Ovary (tissue), 9 donors: ENCODE data around the gene PLSCR3. TPM values are rescaled to one million over a fixed set of nuclear protein-coding genes. Genes with fewer than 3 reads are reported as not detected.

Source experiments
- DNase-seq, 5 donors: peaks; one replicate each; pipeline ENCODE4 v3.0.0-alpha.2; 2019 to 2020
- H3K27ac ChIP-seq, 2 donors: fragments of 200-600 bp; one replicate each; pipeline versions ENCODE4 v1.5.1 to v1.8.0; 2019 to 2022
- H3K27me3 ChIP-seq: fragments of 200-600 bp; one replicate; pipeline ENCODE4 v1.8.0; 2022
- H3K36me3 ChIP-seq: fragments of 200-600 bp; sonication (generic); one replicate; pipeline ENCODE4 v1.5.1; 2019
- H3K4me1 ChIP-seq: one replicate; pipeline ENCODE4 v1.8.1; 2013; ENCODE audit warnings: mild to moderate bottlenecking, moderate library complexity; ENCODE audit not compliant: insufficient read depth
- H3K4me3 ChIP-seq: fragments of 200-600 bp; sonication (generic); one replicate; pipeline ENCODE4 v1.5.1; 2017
- H3K9me3 ChIP-seq, 2 donors: fragments of 200-600 bp in 1 of 2; sonication (generic) in 1 of 2; one replicate each; pipeline versions ENCODE4 v1.5.1 to v1.8.1; 2013 to 2019; ENCODE audit warnings: mild to moderate bottlenecking in 1 of 2, moderate library complexity in 1 of 2
- CTCF ChIP-seq, 3 donors: fragments of 450-650 bp in 2 of 3; fragments of 200-600 bp in 1 of 3; IDR thresholded peaks; one replicate each; pipeline versions ENCODE4 v1.5.1 to v1.8.0; 2016 to 2022; ENCODE audit warnings: antibody characterized with exemption in 3 of 3, mild to moderate bottlenecking in 1 of 3
- EP300 ChIP-seq: sonication (generic); formaldehyde crosslinking; IDR thresholded peaks from one replicate; pipeline ENCODE4 v1.6.1; 2017; ENCODE audit warnings: antibody characterized with exemption
- POLR2A ChIP-seq: fragments of 450-650 bp; IDR thresholded peaks from one replicate; pipeline ENCODE4 v1.6.1; 2017; ENCODE audit warnings: antibody characterized with exemption, mild to moderate bottlenecking, moderate library complexity
- WGBS, 3 donors: extraction: QIAGEN DNeasy Blood & Tissue Kit in 1 of 3; methylation state at CpG; one replicate each; pipeline versions ENCODE4 v1.1.5 to v1.1.7; 2013 to 2017; 5-methylcytosine and 5-hydroxymethylcytosine counted together
- intact Hi-C, 4 donors: fragments of 100-400 bp; cut with DNase I; formaldehyde crosslinking; loops; one replicate each; pipeline versions ENCODE4 v1.11.0 to v1.15.1; 2022 to 2023
- polyA plus RNA-seq, 2 donors: library from polyadenylated mRNA; stranded (reverse); fragments of 200-250 nt in 1 of 2; fragments of 350-450 nt in 1 of 2; fragmentation: Illumina TruSeq in 1 of 2; extraction: RNeasy Lipid Tissue Mini Kit (QIAGEN cat#74804) in 1 of 2; gene quantifications; one replicate each; pipeline ENCODE4 v1.2.3, GENCODE V29; 2013 to 2014
- total RNA-seq, 7 donors: library from RNA; depleted of rRNA in 2 of 7; stranded (reverse); fragments of >200 nt in 2 of 7; fragmentation: NEBNext Ultra II Directional in 3 of 7; extraction: Animal tissue kit (Norgen Biotek cat#: 25700) in 3 of 7; gene quantifications; one replicate each; pipeline versions ENCODE4 v1.1.0 to v1.2.4, GENCODE V29; 2016 to 2023
- donor health status: DM: no; HTN: no; CAD: no; lungs with moderate emphysema.
- donor health status: DM: no; HTN: no; CAD: no.
- donor health status: Bipolar disorder and iron deficiency.
- donor health status: DM: yes; HTN: yes; CAD: no.
- donor health status: DM: no; HTN: no; CAD: no.
- donor health status: DM: yes; HTN: yes; CAD: no.

PLSCR3 gene
- total and polyA plus RNA-seq, 9 donors, result 7.1 to 52.4 (median 33.8) TPM

DNA sequence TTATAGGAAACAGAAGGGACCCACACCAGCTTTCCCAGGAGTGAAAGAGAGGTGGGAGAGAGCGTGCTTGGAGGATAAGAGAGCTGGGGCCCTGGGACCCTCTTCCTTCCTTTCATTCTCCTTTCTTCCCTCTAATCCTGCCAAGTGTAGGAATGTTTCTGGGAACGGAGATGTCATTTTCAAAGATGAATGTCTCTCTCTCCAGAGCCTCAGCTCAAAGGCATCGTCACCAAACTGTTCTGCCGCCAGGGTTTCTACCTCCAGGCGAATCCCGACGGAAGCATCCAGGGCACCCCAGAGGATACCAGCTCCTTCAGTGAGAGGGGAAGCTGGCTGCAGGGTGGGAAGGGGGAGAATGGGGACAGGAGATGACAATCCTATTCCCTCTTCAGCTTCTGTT lies 46.9 kb upstream of the PLSCR3 start:
- H3K27me3 ChIP-seq, result no peaks in the 10 kb centered on the region
- 33 to 42% (median 42%) methylated on average over 7 of the region's 7 CpGs for WGBS, 3 donors
- no peak for DNase-seq
- H3K4me3 ChIP-seq, result no peak overlapping the region
- intact Hi-C loops, result loop anchor here in 3 of 4 donors (5.0 kb wide), 1 partner anchor 36 kb away; the partner anchor contains the start of gene ZBTB4 (in 3 of the 3)
- H3K9me3 ChIP-seq, result no peaks in the 10 kb centered on the region
- no peaks in the 10 kb centered on the region for H3K36me3 ChIP-seq
- peaks cover 4% of the 10 kb centered on the region for H3K4me1 ChIP-seq
- TF ChIP-seq EP300, result no peak
- no peak for TF ChIP-seq CTCF (IDR thresholded peaks at IDR 0.05)
- TF ChIP-seq POLR2A, result no peak
- H3K27ac ChIP-seq, result no peak overlapping the region

GRCh38 chr17:7440834-7441195 lies 46.5 kb upstream of the PLSCR3 start:
- DNase-seq, result peak in 2 of 5 donors; percentile 61 to 65
- Histone ChIP-seq H3K4me3 (no peak overlapping the region), H3K9me3 (no peaks in the 10 kb centered on the region), H3K36me3 (no peaks in the 10 kb centered on the region), H3K4me1 (peaks cover 4% of the 10 kb centered on the region), H3K27ac (peak overlapping the region in 1 of 2 donors; percentile 24), H3K27me3 (no peaks in the 10 kb centered on the region)
- TF ChIP-seq CTCF (IDR thresholded peaks at IDR 0.05), result no peak
- TF ChIP-seq POLR2A, result no peak
- TF ChIP-seq EP300, result no peak
- 4 to 9% (median 9%) methylated on average over 12 of the region's 12 CpGs for WGBS, 3 donors
- intact Hi-C loops, result loop anchor here in 3 of 4 donors (5.0 kb wide), 1 partner anchor 36 kb away; the partner anchor contains the start of gene ZBTB4 (in 3 of the 3)

- WGBS, 3 donors, result 2 to 4% (median 2%) methylated on average over 45 to 46 of the region's 46 CpGs
Measured at GRCh38 chr17:7440113-7440833, 45.9 kb upstream of the PLSCR3 start.

More at GRCh38 chr17:7440113-7440833, 45.9 kb upstream of the PLSCR3 start:
- H3K27ac ChIP-seq, result peak overlapping the region in 1 of 2 donors; percentile 24
- H3K4me3 ChIP-seq, result peak overlapping the region; percentile 18
- intact Hi-C loops, result loop anchor here in 3 of 4 donors (5.0 kb wide), 1 partner anchor 37 kb away; the partner anchor contains the start of gene ZBTB4 (in 3 of the 3)
- H3K36me3 ChIP-seq, result no peaks in the 10 kb centered on the region
- no peaks in the 10 kb centered on the region for H3K9me3 ChIP-seq
- H3K27me3 ChIP-seq, result no peaks in the 10 kb centered on the region
- peak; percentile 60 to 73 (median 67) for DNase-seq
- peaks cover 4% of the 10 kb centered on the region for H3K4me1 ChIP-seq
- TF ChIP-seq CTCF (IDR thresholded peaks at IDR 0.05), result no peak
- TF ChIP-seq POLR2A, result no peak
- TF ChIP-seq EP300, result no peak
